SK-N-SH treated with all-trans-retinoic acid at 6 μM for 48 hours (cell line): Measurements from ENCODE around the gene FLT4.

ENCODE experiments used
- ATAC-seq: fragments of 200-7000 bp; cut with Tn5 transposase; 3 replicates; pipeline ENCODE4 v1.9.1; 2020; ENCODE audit warnings: mild to moderate bottlenecking, moderate library complexity
- ARNTL ChIP-seq: fragments of 450-650 bp; formaldehyde crosslinking; IDR thresholded peaks from 2 replicates; pipeline ENCODE4 v1.5.0; 2020; ENCODE audit warnings: low read depth, mild to moderate bottlenecking, moderate library complexity, borderline replicate concordance
- BACH2 ChIP-seq: fragments of 250-450 bp; sonication (Bioruptor Pico); IDR thresholded peaks from 2 replicates; pipeline ENCODE4 v1.9.0; 2021; ENCODE audit warnings: mild to moderate bottlenecking, borderline replicate concordance
- CREB5 ChIP-seq: fragments of 250-450 bp; sonication (Bioruptor Pico); IDR thresholded peaks from 2 replicates; pipeline ENCODE4 v1.5.1; 2020; ENCODE audit warnings: low read depth, mild to moderate bottlenecking, moderate library complexity
- ESRRG ChIP-seq: fragments of 250-450 bp; sonication (Bioruptor Pico); IDR thresholded peaks from 2 replicates; pipeline ENCODE4 v1.6.1; 2021; ENCODE audit warnings: mild to moderate bottlenecking
- GLIS3 ChIP-seq: fragments of 250-450 bp; sonication (Bioruptor Pico); IDR thresholded peaks from 2 replicates; pipeline ENCODE4 v1.5.0; 2020; ENCODE audit warnings: mild to moderate bottlenecking, moderate library complexity
- ISL1 ChIP-seq: fragments of 250-450 bp; sonication (Bioruptor Pico); IDR thresholded peaks from 2 replicates; pipeline ENCODE4 v2.1.2; 2022; ENCODE audit warnings: mild to moderate bottlenecking, moderate library complexity
- OSR1 ChIP-seq: fragments of 250-450 bp; sonication (Bioruptor Pico); IDR thresholded peaks from 2 replicates; pipeline ENCODE4 v1.8.0; 2022; ENCODE audit warnings: moderate library complexity, mild to moderate bottlenecking, inconsistent platforms
- PATZ1 ChIP-seq: fragments of 250-450 bp; sonication (Bioruptor Pico); IDR thresholded peaks from 2 replicates; pipeline ENCODE4 v1.8.0; 2020; ENCODE audit warnings: mild to moderate bottlenecking, moderate library complexity, borderline replicate concordance
- POU6F1 ChIP-seq: fragments of 250-450 bp; sonication (Bioruptor Pico); IDR thresholded peaks from 2 replicates; pipeline ENCODE4 v1.8.0; 2021; ENCODE audit warnings: low read depth, mild to moderate bottlenecking, moderate library complexity, borderline replicate concordance
- PPARA ChIP-seq: fragments of 250-450 bp; sonication (Bioruptor Pico); IDR thresholded peaks from 2 replicates; pipeline ENCODE4 v1.5.0; 2020; ENCODE audit warnings: mild to moderate bottlenecking, borderline replicate concordance
- RARB ChIP-seq: fragments of 250-450 bp; sonication (Bioruptor Pico); IDR thresholded peaks from 2 replicates; pipeline ENCODE4 v1.8.0; 2021; ENCODE audit warnings: mild to moderate bottlenecking, moderate library complexity
- SNAI2 ChIP-seq: fragments of 250-450 bp; sonication (Bioruptor Pico); IDR thresholded peaks from 2 replicates; pipeline ENCODE4 v1.5.0; 2020; ENCODE audit warnings: mild to moderate bottlenecking, moderate library complexity
- TCF4 ChIP-seq: fragments of 250-450 bp; sonication (Bioruptor Pico); IDR thresholded peaks from 2 replicates; pipeline ENCODE4 v1.8.0; 2021; ENCODE audit warnings: mild to moderate bottlenecking, moderate library complexity, borderline replicate concordance
- TOX ChIP-seq: fragments of 250-450 bp; sonication (Bioruptor Pico); IDR thresholded peaks from 2 replicates; pipeline ENCODE4 v1.8.0; 2021; ENCODE audit warnings: mild to moderate bottlenecking, moderate library complexity, borderline replicate concordance
- TSHZ2 ChIP-seq: fragments of 250-450 bp; sonication (Bioruptor Pico); IDR thresholded peaks from 2 replicates; pipeline ENCODE4 v1.5.0; 2020; ENCODE audit warnings: mild to moderate bottlenecking, moderate library complexity
- ZC3H10 ChIP-seq: fragments of 250-450 bp; sonication (Bioruptor Pico); IDR thresholded peaks from 2 replicates; pipeline ENCODE4 v1.5.1; 2021; ENCODE audit warnings: mild to moderate bottlenecking, moderate library complexity
- ZFP30 ChIP-seq: fragments of 450-650 bp; formaldehyde crosslinking; IDR thresholded peaks from 2 replicates; pipeline ENCODE4 v1.5.0; 2022; ENCODE audit warnings: mild to moderate bottlenecking, moderate library complexity
- ZNF565 ChIP-seq: fragments of 450-650 bp; formaldehyde crosslinking; conservative IDR thresholded peaks from 2 replicates; pipeline ENCODE4 v1.5.0; 2020; ENCODE audit warnings: low read depth, mild to moderate bottlenecking, moderate library complexity

FLT4 gene

GRCh38 chr5:180625791-180626660 is 23.4 kb downstream of the FLT4 start:
- ATAC-seq = no peak
- TF ChIP-seq PATZ1 (CRISPR knock-in tag) (no peak), BACH2 (CRISPR knock-in tag) (no peak), ARNTL (no peak), TCF4 (CRISPR knock-in tag) (no peak), RARB (CRISPR knock-in tag) (no peak), ZC3H10 (CRISPR knock-in tag) (no peak), SNAI2 (no peak), PPARA (CRISPR knock-in tag) (no peak), OSR1 (CRISPR knock-in tag) (no peak), ZFP30 (CRISPR knock-in tag) (no peak), ISL1 (CRISPR knock-in tag) (no peak)
- TF ChIP-seq, all 23 proteins: peak for 0

- ATAC-seq = no peak
- TF ChIP-seq POU6F1 (CRISPR knock-in tag) (no peak), SNAI2 (no peak), PATZ1 (CRISPR knock-in tag) (no peak), TSHZ2 (CRISPR knock-in tag) (no peak), TOX (CRISPR knock-in tag) (no peak), ZFP30 (CRISPR knock-in tag) (no peak), ARNTL (no peak), ESRRG (CRISPR knock-in tag) (no peak), RARB (CRISPR knock-in tag) (no peak), BACH2 (CRISPR knock-in tag) (no peak), ZC3H10 (CRISPR knock-in tag) (no peak), CREB5 (CRISPR knock-in tag) (no peak), PPARA (CRISPR knock-in tag) (no peak), TCF4 (CRISPR knock-in tag) (no peak), ISL1 (CRISPR knock-in tag) (no peak), GLIS3 (no peak), ZNF565 (CRISPR knock-in tag) (no peak)
- TF ChIP-seq, all 23 proteins: peak for 0
Observed at GRCh38 chr5:180625125-180625790, 24.1 kb downstream of the FLT4 start.
